AG09319 (cell line): ENCODE data around the gene SEMA3F.

Experiments used
- DNase-seq: peaks from one replicate; pipeline ENCODE4 v3.0.0-alpha.2; 2010; ENCODE audit warnings: low read depth; ENCODE audit errors: extremely low read depth
- TF ChIP-seq, protein P1 (sequence below): IDR thresholded peaks from 2 replicates; pipeline ENCODE4 v1.5.1; 2011; ENCODE audit warnings: low read depth, mild to moderate bottlenecking, inconsistent platforms, low read length, moderate library complexity

SEMA3F gene

DNA sequence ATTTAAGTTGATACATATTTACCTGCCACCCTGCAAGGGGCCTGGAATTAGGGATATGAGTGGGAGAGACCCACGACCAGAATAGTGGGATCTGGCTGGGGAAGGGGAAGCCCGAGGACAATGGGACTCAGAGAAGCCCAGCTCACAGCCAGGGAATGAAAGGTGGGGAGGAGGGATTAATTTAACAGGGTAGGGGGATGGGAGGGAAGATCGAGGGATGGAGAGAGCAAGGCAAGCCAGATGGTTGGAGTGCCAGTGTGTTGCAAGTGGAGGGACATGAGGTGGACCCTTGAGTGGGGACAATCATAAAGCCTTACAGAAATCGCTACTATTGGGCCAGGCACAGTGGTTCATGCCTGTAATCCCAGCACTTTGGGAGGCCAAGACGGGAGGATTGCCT is 76.5 kb downstream of the SEMA3F start:
- TF ChIP-seq, protein P1, sequence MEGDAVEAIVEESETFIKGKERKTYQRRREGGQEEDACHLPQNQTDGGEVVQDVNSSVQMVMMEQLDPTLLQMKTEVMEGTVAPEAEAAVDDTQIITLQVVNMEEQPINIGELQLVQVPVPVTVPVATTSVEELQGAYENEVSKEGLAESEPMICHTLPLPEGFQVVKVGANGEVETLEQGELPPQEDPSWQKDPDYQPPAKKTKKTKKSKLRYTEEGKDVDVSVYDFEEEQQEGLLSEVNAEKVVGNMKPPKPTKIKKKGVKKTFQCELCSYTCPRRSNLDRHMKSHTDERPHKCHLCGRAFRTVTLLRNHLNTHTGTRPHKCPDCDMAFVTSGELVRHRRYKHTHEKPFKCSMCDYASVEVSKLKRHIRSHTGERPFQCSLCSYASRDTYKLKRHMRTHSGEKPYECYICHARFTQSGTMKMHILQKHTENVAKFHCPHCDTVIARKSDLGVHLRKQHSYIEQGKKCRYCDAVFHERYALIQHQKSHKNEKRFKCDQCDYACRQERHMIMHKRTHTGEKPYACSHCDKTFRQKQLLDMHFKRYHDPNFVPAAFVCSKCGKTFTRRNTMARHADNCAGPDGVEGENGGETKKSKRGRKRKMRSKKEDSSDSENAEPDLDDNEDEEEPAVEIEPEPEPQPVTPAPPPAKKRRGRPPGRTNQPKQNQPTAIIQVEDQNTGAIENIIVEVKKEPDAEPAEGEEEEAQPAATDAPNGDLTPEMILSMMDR, result no peak

DNA sequence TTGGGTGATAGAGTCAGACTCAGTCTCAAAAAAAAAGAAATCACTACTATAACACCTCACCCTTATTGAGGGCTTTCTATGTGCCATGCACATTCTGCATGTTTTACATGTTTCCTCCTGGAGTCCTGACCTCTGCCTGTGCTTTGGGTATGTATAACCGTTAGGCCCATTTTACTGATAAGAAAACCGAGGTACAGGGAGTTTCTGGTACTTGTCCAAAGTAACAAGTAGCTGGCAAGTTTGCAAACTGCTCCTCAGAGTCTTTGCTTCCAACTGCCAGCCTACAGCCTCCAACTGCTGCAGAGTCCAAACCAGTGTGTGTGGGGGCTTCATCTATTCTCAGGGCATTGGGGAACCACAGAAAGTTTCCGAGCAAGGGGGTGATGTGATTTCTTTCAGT is 77.2 kb downstream of the SEMA3F start:
- no peak for DNase-seq
- TF ChIP-seq, protein P1, result no peak

More for the DNA sequence above, 76.5 kb downstream of the SEMA3F start:
- no peak for DNase-seq

DNA sequence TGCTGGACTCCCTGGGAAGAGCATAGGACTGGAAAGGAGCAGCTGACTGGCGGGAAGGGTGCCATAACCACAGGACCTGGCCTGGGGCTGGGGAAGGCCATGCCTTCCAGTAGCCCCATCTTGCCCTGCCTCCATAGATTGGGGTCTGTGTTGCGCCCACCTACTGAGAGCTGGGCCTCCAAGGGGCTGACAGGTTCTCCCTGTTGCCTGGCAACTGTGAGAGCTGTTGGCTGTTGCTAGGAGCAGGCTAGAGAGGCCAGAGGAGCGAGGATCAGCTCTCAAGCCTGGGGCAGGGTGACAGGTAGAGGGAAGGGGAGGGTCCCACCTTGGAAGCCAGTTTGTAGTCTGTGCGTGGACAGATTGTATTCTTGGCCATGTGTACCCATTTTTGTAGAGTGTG is 78.1 kb downstream of the SEMA3F start:
- TF ChIP-seq, protein P1, result no peak
- no peak for DNase-seq

DNA sequence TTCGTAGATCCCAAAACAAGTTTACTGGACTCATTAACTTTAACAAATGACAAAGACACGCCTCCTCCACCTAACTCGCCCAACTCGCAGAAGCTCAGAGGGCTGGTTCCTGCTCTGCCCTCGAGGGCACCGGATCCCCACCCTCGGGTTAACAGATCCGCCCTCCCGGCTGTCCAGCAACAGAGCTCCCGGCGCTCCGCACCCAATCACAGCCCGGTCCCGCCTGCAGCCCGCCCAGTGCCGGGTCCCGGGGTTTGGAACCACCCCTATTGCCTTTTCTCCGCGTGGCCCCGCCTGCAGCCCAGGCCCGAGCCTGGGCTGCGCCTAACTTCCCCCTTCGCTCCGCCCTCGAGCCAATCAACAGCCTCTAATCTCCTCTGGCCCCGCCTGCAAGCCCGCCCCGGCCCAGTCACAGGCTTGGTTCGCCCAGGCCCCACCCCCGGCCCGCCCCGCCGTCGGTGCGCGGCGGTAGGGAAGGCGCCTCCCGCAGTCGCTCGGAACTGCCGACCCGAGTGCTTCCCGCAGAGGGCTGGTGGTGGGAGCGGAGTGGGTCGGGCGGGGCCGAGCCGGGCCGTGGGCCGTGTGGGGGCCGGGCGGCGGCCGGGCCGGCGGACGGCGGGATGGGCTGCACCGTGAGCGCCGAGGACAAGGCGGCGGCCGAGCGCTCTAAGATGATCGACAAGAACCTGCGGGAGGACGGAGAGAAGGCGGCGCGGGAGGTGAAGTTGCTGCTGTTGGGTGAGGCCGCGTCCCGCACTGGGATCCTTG is 80.8 kb downstream of the SEMA3F start, which contains the start of gene GNAI2:
TSS of gene GNAI2 (plus strand) at position 489 of the 768 bp plus-strand sequence. CDS start at position 621, 132 bp downstream.
- TF ChIP-seq, protein P1, result no peak
- peak; percentile 95 for DNase-seq

DNA sequence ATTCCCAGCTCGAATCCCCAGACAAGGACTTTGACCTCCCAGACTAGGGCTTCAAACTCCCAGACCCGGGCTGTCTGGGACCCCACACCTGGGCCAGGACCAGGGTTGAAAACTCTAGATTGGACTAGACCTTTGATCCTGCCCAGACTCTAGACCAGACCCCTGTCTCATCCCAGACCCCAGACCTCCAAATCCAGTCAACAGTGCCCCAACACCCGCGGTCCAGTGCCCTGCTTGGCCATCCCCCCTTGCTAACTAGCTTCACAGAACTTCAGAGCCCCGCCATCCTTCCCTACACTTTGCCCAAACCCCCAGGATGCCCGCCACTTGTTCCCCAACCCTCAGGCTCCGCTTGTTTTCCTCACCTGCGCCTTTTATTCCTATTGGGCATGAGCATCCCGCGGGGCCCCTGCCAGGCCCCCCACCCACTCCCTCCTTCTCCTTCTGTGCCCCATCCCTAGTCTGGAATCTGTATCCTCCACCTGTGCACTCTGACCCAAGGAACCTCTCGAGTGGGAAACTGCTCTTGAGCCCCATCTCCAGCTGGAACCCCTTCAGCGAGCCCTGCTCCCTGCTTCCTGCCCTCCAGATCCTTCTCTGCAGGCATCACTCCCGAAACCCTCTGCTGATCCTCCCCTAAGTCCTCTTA is 81.5 kb downstream of the SEMA3F start:
- TF ChIP-seq, protein P1, result no peak
- DNase-seq, result no peak

DNA sequence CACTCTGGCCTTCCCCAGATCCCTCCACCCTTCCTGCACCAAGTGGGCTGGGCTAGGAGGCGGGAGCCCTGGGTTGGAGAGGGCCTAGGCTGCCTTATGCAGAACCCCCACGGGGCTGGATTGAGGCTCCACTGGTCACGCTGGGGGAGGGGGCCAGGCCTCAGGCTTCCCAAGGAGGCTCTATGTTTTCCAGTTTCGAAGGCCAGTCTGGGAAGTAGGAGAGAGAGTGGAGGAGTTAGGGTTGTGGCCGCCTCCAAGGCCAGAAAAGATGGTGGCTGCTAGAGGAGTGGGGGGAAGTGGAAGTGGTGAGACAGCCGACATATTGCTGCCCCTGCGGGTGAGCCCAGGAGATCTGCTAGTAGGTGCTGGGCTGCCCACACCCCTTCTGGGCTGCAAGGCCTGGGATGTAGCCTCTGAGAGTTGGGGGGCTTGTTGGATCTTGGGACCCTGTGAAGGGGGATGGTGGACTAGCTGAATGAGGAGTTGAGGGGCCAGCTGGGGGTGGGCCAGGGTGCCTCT is 82.1 kb downstream of the SEMA3F start:
- DNase-seq, result no peak
- TF ChIP-seq, protein P1, result no peak
